ENCODE measurements around the gene YTHDF2. TPM values are rescaled to one million over a fixed set of nuclear protein-coding genes. Genes with fewer than 3 reads are reported as not detected.
"Not testable (repeated sequence)": the region's sequence is repeated elsewhere in the genome, so short reads cannot be mapped to it uniquely, and the experiment has no call there.

The YTHDF2 gene
- total and polyA plus RNA-seq, 12 donors: 22.6 to 57.1 (median 44.0) TPM

GRCh38 chr1:28745653-28746173 lies 9.0 kb downstream of the YTHDF2 start:
- Histone ChIP-seq H3K36me3 (peaks cover 0 to 90% (median 34%) of the 10 kb centered on the region in 9 donors), H3K4me3 (no peak overlapping the region)

GRCh38 chr1:28750330-28750729 lies 13.6 kb downstream of the YTHDF2 start:
- no peaks in the 10 kb centered on the region for H3K9me3 ChIP-seq
- H3K27ac ChIP-seq: no peak overlapping the region
- H3K36me3 ChIP-seq: peaks cover 0 to 72% (median 0%) of the 10 kb centered on the region in 9 donors
- DNase-seq: no peak
- no peaks in the 10 kb centered on the region for H3K27me3 ChIP-seq
- 83 to 89% methylated on average over 5 of the region's 5 CpGs for WGBS, 2 donors
- no peak for ATAC-seq
- H3K4me3 ChIP-seq: no peak overlapping the region
- intact Hi-C loops (cut with DNase I): no loop called here
- no peak for TF ChIP-seq CTCF (IDR thresholded peaks at IDR 0.05)
- H3K4me1 ChIP-seq: peaks cover 0 to 99% (median 80%) of the 10 kb centered on the region in 9 donors

More at GRCh38 chr1:28745653-28746173, 9.0 kb downstream of the YTHDF2 start:
- ATAC-seq (no peak), DNase-seq (no peak)
- H3K4me1 ChIP-seq: peaks cover 0 to 88% (median 67%) of the 10 kb centered on the region in 9 donors
- no peak for TF ChIP-seq CTCF (IDR thresholded peaks at IDR 0.05)
- H3K27ac ChIP-seq: no peak overlapping the region
- H3K27me3 ChIP-seq: no peaks in the 10 kb centered on the region
- H3K9me3 ChIP-seq: no peaks in the 10 kb centered on the region
- intact Hi-C loops (cut with DNase I): loop anchor here in 1 of 10 donors (10.0 kb wide), 1 partner anchor 101 kb away; the partner anchor contains the start of genes RNU11 and TAF12
- 97 to 98% methylated on average over 6 of the region's 6 CpGs for WGBS, 2 donors

- H3K9me3 ChIP-seq; ATAC-seq; intact Hi-C loops (cut with DNase I); H3K27ac ChIP-seq; H3K27me3 ChIP-seq; DNase-seq; H3K4me3 ChIP-seq: not testable (repeated sequence)
- peaks cover 0 to 100% (median 85%) of the 10 kb centered on the region in 9 donors for H3K4me1 ChIP-seq
- H3K36me3 ChIP-seq: peaks cover 0 to 73% (median 0%) of the 10 kb centered on the region in 9 donors
- 67 to 75% methylated on average over 8 of the region's 8 CpGs for WGBS, 2 donors
Measured at GRCh38 chr1:28750771-28751294, 14.1 kb downstream of the YTHDF2 start.

- ATAC-seq (no peak), DNase-seq (no peak)
- WGBS, 2 donors: 8% methylated on average over 2 of the region's 2 CpGs
- H3K4me1 ChIP-seq: peaks cover 2 to 100% (median 90%) of the 10 kb centered on the region in 9 donors
- no peaks in the 10 kb centered on the region for H3K27me3 ChIP-seq
- no peak for TF ChIP-seq CTCF (IDR thresholded peaks at IDR 0.05)
- intact Hi-C loops (cut with DNase I): no loop called here
- H3K36me3 ChIP-seq: peaks cover 0 to 68% (median 0%) of the 10 kb centered on the region in 9 donors
- no peaks in the 10 kb centered on the region for H3K9me3 ChIP-seq
- H3K4me3 ChIP-seq: no peak overlapping the region
- H3K27ac ChIP-seq: peak overlapping the region in 1 of 10 donors; percentile 38
Measured at GRCh38 chr1:28751315-28752060, 14.7 kb downstream of the YTHDF2 start.

All from heart right ventricle (tissue), 16 donors.